GM12878 (cell line): ENCODE measurements around the gene ABR. TPM values are rescaled to one million over a fixed set of nuclear protein-coding genes. Genes with fewer than 3 reads are reported as not detected.

Experiments
- ATAC-seq: fragments of 200-7000 bp; cut with Tn5 transposase; 3 replicates; pipeline ENCODE4 v1.9.1; 2020; ENCODE audit warnings: mild to moderate bottlenecking, moderate library complexity
- BruUV-seq: library from RNA; stranded (reverse); fragments of 400-500 nt; replicated peaks from 2 replicates; lab custom pipeline; 2021; lab: Mats Ljungman, UMichigan
- CTCF ChIA-PET: fragments of 300-600 bp; sonication (Branson Sonifier 250); formaldehyde crosslinking; extraction: SDS; loops from one replicate; lab custom pipeline; 2021; ENCODE audit warnings: inconsistent platforms; lab: Yijun Ruan, JAX
- POLR2A ChIA-PET: fragments of 350-600 bp; formaldehyde crosslinking; extraction: SDS; loops from one replicate; lab custom pipeline; 2021; ENCODE audit warnings: inconsistent platforms; lab: Charles Lee
- RAD21 ChIA-PET: fragments of 300-600 bp; sonication (Branson Sonifier 250); formaldehyde crosslinking; loops from one replicate; lab custom pipeline; 2023; ENCODE audit warnings: antibody characterized with exemption; ENCODE audit not compliant: unreplicated experiment; lab: Charles Lee
- SMC1A ChIA-PET: fragments of 300-600 bp; sonication (Branson Sonifier 250); formaldehyde crosslinking; loops from one replicate; lab custom pipeline; 2023; ENCODE audit not compliant: unreplicated experiment, uncharacterized antibody; lab: Charles Lee
- DNase-seq: peaks from one replicate; pipeline ENCODE4 v3.0.0-alpha.2; 2011; ENCODE audit warnings: low read depth, low spot score
- FAIRE-seq: peaks from 3 replicates; lab custom pipeline; 2011; peaks lifted over from hg19 to GRCh38; lab: Jason Lieb, UNC
- H2AFZ ChIP-seq: 2 replicates; pipeline ENCODE4 v1.6.0; 2011; ENCODE audit warnings: low read depth, low read length, control low read depth; ENCODE audit not compliant: control insufficient read depth
- H3K27ac ChIP-seq: 2 replicates; pipeline ENCODE4 v1.5.1; 2011; ENCODE audit warnings: control low read depth; ENCODE audit not compliant: control insufficient read depth, insufficient read depth
- H3K27me3 ChIP-seq, 2 experiments: replicated peaks in 1 of 2; 2 replicates each; pipeline versions ENCODE4 v1.6.0 to v1.6.1; 2011; ENCODE audit warnings: low read length in 1 of 2; ENCODE audit not compliant: control insufficient read depth in 2 of 2, insufficient read depth in 2 of 2
- H3K36me3 ChIP-seq, 2 experiments: 2 replicates each; pipeline ENCODE4 v1.5.1; 2011; ENCODE audit warnings: low read length in 1 of 2; ENCODE audit not compliant: control insufficient read depth in 2 of 2, insufficient read depth in 2 of 2
- H3K4me1 ChIP-seq: 2 replicates; pipeline ENCODE4 v1.6.1; 2011; ENCODE audit warnings: mild to moderate bottlenecking, low read length, moderate library complexity, mixed read lengths; ENCODE audit not compliant: control insufficient read depth, insufficient read depth
- H3K4me2 ChIP-seq: 2 replicates; pipeline ENCODE4 v1.6.0; 2011; ENCODE audit warnings: control low read depth; ENCODE audit not compliant: control insufficient read depth, insufficient read depth
- H3K4me3 ChIP-seq: fragments of 200-600 bp; sonication (generic); 2 replicates; pipeline ENCODE4 v1.5.1; 2016
- H3K79me2 ChIP-seq: 2 replicates; pipeline ENCODE4 v1.6.0; 2011; ENCODE audit warnings: low read length; ENCODE audit not compliant: control insufficient read depth, insufficient read depth
- H3K9ac ChIP-seq: 2 replicates; pipeline ENCODE4 v1.8.0; 2011; ENCODE audit warnings: low read length, control low read depth, mixed read lengths; ENCODE audit not compliant: control insufficient read depth, insufficient read depth
- H3K9me3 ChIP-seq: replicated peaks from 3 replicates; pipeline ENCODE4 v1.5.1; 2011; ENCODE audit warnings: mild to moderate bottlenecking, low read length; ENCODE audit not compliant: control insufficient read depth, insufficient read depth
- H4K20me1 ChIP-seq: 2 replicates; pipeline ENCODE4 v1.6.0; 2011; ENCODE audit not compliant: control insufficient read depth, insufficient read depth
- EGR1 ChIP-seq, 2 experiments: IDR thresholded peaks; 1 replicate in 1 of 2; 2 replicates in 1 of 2; pipeline ENCODE4 v1.6.1; 2011 to 2012; ENCODE audit warnings: low read depth in 2 of 2, low read length in 2 of 2, borderline replicate concordance in 1 of 2, mild to moderate bottlenecking in 1 of 2, moderate library complexity in 1 of 2
- LARP7 ChIP-seq: fragments of 450-650 bp; IDR thresholded peaks from 2 replicates; pipeline ENCODE4 v1.6.1; 2017; ENCODE audit warnings: mild to moderate bottlenecking
- SMAD5 ChIP-seq: IDR thresholded peaks from 2 replicates; pipeline ENCODE4 v1.6.1; 2016; ENCODE audit warnings: antibody characterized with exemption, low read depth
- ZNF217 ChIP-seq: fragments of 450-650 bp; IDR thresholded peaks from 2 replicates; pipeline ENCODE4 v1.6.1; 2017; ENCODE audit warnings: antibody characterized with exemption, mild to moderate bottlenecking
- ZSCAN29 ChIP-seq: fragments of 450-650 bp; IDR thresholded peaks from 2 replicates; pipeline ENCODE4 v1.6.1; 2017; ENCODE audit warnings: mild to moderate bottlenecking, moderate library complexity
- WGBS: methylation state at CpG from one replicate; pipeline ENCODE4 v1.1.6; 2016; ENCODE audit warnings: low lambda C conversion rate; ENCODE audit not compliant: insufficient replicate concordance, insufficient coverage; ENCODE audit errors: missing lambda C conversion rate; 5-methylcytosine and 5-hydroxymethylcytosine counted together
- in situ Hi-C: fragments of 300-500 bp; cut with MboI; formaldehyde crosslinking; loops from 9 replicates; pipeline ENCODE4 v1.14.3; 2018; ENCODE audit warnings: mixed read lengths
- intact Hi-C: fragments of 100-400 bp; cut with micrococcal nuclease; formaldehyde crosslinking; loops from one replicate; pipeline ENCODE4 v1.14.2; 2022; ENCODE audit not compliant: unreplicated experiment
- polyA plus RNA-seq, 11 experiments: library from polyadenylated mRNA; depleted of rRNA in 4 of 11; unstranded in 6 of 11; stranded (reverse) in 5 of 11; fragments of >200 nt; fragmentation: Nextera tagmentation in 4 of 11; fragmentation: Illumina TruSeq in 1 of 11; extraction: Ambion mirVana in 4 of 11; extraction: Trizol in 1 of 11; gene quantifications; 1 replicate in 1 of 11; 2 replicates in 10 of 11; pipeline versions ENCODE4 v1.2.1 to v1.2.3, GENCODE V29; 2011 to 2016; ENCODE audit warnings: inconsistent platforms in 2 of 11, missing spikeins in 2 of 11, low read depth in 1 of 11
- total RNA-seq, 4 experiments: library from RNA; depleted of rRNA in 3 of 4; stranded (reverse); fragments of >200 nt in 3 of 4; fragmentation: Illumina TruSeq in 1 of 4; extraction: Trizol in 1 of 4; gene quantifications; 2 replicates each; pipeline versions ENCODE4 v1.2.1 to v1.2.3, GENCODE V29; 2013 to 2021

The ABR gene
- total and polyA plus RNA-seq, 10 of the 15 experiments (the other 5 are each of a cell fraction or from before 2014, with no cell fraction given), result 1.4 to 112 (median 30.0) TPM

DNA sequence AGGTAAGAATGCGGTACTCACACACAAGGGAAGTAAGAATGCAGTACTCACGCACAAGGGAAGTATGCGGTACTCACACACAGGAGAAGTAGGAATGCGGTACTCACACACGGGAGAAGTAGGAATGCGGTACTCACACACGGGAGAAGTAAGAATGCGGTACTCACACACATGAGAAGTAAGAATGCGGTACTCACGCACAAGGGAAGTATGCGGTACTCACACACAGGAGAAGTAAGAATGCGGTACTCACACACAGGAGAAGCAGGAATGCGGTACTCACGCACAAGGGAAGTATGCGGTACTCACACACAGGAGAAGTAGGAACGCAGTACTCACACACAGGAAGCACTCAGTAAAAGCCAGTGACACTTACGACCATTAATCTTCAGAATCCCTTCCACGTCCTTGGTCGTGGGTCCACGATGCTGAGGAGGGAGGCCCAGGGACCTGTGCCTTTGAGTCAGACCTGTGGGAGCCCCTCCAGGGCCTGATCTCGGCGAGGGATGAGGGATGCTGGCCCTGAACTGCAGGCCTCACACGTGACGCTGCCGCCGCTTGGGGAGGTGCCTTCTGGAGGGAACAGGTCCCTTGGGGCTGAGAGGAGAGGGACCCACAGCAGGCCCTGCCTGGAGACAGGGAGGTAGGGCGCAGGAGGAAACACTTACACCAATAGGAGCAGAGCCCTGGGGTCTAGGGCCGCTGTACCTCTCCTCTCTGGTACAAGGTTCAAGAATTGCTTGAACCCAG lies 20.2 kb downstream of the ABR start (continued):
- TF ChIP-seq LARP7, result no peak

DNA sequence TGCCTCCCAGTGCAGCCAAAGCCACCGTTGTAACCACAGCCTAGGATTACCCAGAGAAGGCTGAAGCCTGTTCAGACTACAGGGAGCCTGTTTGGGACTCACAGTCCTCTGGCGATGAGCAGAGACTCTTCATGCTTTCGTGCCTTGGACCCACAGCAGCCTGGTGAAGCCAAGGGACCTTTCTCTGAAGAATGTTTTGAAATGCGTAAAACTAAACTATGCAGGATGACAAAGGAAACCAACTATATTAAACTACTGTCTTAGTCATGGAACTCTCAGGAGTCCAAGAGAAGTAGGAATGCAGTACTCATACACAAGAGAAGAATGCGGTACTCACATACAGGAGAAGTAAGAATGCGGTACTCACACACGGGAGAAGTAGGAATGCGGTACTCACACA lies 20.9 kb downstream of the ABR start:
- FAIRE-seq (no peak), DNase-seq (no peak), ATAC-seq (no peak)
- TF ChIP-seq EGR1 (IDR thresholded peaks at IDR 0.05; ENCODE audit: borderline replicate concordance in 1 of 2, low read depth in 2 of 2, low read length in 2 of 2), result no peak
- no peak for TF ChIP-seq ZSCAN29
- TF ChIP-seq ZNF217, result no peak
- TF ChIP-seq SMAD5, result no peak
- Histone ChIP-seq H3K4me1 (no peaks in the 10 kb centered on the region), H3K36me3 (peaks cover 2 to 8% of the 10 kb centered on the region in 2 experiments; a peak in 3 of 4 replicates), H3K27ac (no peak overlapping the region), H2AFZ (no peak overlapping the region), H3K4me3 (no peak overlapping the region), H3K9ac (no peak overlapping the region), H3K9me3 (no peaks in the 10 kb centered on the region; the same call in 2 of the 3 replicates), H3K4me2 (no peak overlapping the region), H3K79me2 (peaks cover 2% of the 10 kb centered on the region), H4K20me1 (no peaks in the 10 kb centered on the region), H3K27me3 (no peaks in the 10 kb centered on the region)
- WGBS, result 92% methylated on average over 8 of the region's 8 CpGs
- ChIA-PET SMC1A (no interaction called here), RAD21 (no interaction called here), POLR2A (no interaction called here), CTCF (no interaction called here)
- no TSS peak for BruUV-seq
- in situ Hi-C loops (no loop called here), intact Hi-C loops (no loop called here)
